Measurements from ENCODE around the gene PHACTR1.

PHACTR1 gene

GRCh38 chr6:12716298-12716916 lies at the start of gene PHACTR1:
PHACTR1 (plus strand) TSS chr6:12716767.
- Mint-ChIP-seq H3K4me3 (no peak within 1 kb of the TSS), H3K4me1 (ENCODE audit: low read depth) (no peaks in the 10 kb centered on the region), H3K27ac (no peak within 1 kb of the TSS), H3K9me3 (no peaks in the 10 kb centered on the region), H3K27me3 (peaks cover 19% of the 10 kb centered on the region), H3K36me3 (ENCODE audit: low read depth) (no peaks in the 10 kb centered on the region)
- no peak for DNase-seq

GRCh38 chr6:12666886-12667285 lies 49.7 kb upstream of the PHACTR1 start:
- peaks cover 6% of the 10 kb centered on the region for H3K27me3 Mint-ChIP-seq
- no peak overlapping the region for H3K4me3 Mint-ChIP-seq
- H3K9me3 Mint-ChIP-seq, result no peaks in the 10 kb centered on the region
- no peaks in the 10 kb centered on the region for H3K36me3 Mint-ChIP-seq (ENCODE audit: low read depth)
- no peaks in the 10 kb centered on the region for H3K4me1 Mint-ChIP-seq (ENCODE audit: low read depth)
- DNase-seq, result no peak
- H3K27ac Mint-ChIP-seq, result no peak overlapping the region

- Mint-ChIP-seq H3K27me3 (peaks cover 21% of the 10 kb centered on the region), H3K4me3 (no peak overlapping the region), H3K27ac (no peak overlapping the region), H3K4me1 (ENCODE audit: low read depth) (no peaks in the 10 kb centered on the region), H3K36me3 (ENCODE audit: low read depth) (no peaks in the 10 kb centered on the region), H3K9me3 (no peaks in the 10 kb centered on the region)
- DNase-seq, result no peak
These were observed 40.6 kb upstream of the PHACTR1 start for GRCh38 chr6:12675931-12676330.

DNA sequence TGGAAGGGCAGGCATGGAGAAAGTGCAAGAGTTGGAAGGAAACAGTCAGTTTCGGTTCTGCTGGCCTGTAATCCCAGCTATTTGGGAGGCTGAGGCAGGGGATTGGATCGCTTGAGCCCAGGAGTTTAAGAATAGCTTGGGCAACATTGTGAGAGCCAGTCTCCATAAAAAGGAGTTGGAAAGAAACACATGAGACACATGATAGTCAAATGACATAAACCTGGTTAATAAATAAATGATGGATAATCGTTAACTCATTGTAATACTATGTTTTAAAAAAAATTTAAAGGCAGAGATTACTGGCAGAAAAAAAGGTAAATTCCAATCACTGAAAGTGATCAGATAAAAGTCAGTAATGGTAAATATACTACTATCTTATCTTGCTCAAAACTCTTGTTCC lies 37.2 kb upstream of the PHACTR1 start:
- Mint-ChIP-seq H3K27ac (no peak overlapping the region), H3K27me3 (peaks cover 9% of the 10 kb centered on the region), H3K36me3 (ENCODE audit: low read depth) (no peaks in the 10 kb centered on the region), H3K9me3 (no peaks in the 10 kb centered on the region), H3K4me1 (ENCODE audit: low read depth) (no peaks in the 10 kb centered on the region), H3K4me3 (no peak overlapping the region)
- DNase-seq, result no peak

DNA sequence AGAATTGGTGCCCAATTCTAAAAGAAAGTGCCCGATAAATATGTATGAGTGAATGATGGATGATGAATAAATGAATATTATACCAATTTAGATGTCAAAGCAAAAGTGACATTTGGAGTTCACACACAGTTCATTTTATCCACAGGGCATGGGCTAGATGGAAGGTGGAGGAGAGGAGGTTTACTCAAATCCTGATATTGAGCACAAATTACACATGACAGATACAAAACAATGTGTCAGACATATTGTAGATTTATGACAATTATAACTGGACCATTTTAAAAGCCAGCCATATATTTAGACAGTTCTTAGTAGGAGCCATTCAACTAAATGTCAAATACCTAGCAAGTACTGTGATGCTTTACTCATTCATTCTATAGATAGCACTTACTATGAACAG lies 23.4 kb upstream of the PHACTR1 start:
- DNase-seq, result no peak
- Mint-ChIP-seq H3K36me3 (ENCODE audit: low read depth) (no peaks in the 10 kb centered on the region), H3K4me3 (no peak overlapping the region), H3K9me3 (no peaks in the 10 kb centered on the region), H3K4me1 (ENCODE audit: low read depth) (no peaks in the 10 kb centered on the region), H3K27ac (no peak overlapping the region), H3K27me3 (peaks cover 3% of the 10 kb centered on the region)

GRCh38 chr6:12698298-12698697 lies 18.3 kb upstream of the PHACTR1 start:
- Mint-ChIP-seq H3K4me1 (ENCODE audit: low read depth) (no peaks in the 10 kb centered on the region), H3K4me3 (no peak overlapping the region), H3K27ac (no peak overlapping the region), H3K36me3 (ENCODE audit: low read depth) (no peaks in the 10 kb centered on the region), H3K9me3 (no peaks in the 10 kb centered on the region), H3K27me3 (peaks cover 16% of the 10 kb centered on the region)
- no peak for DNase-seq

DNA sequence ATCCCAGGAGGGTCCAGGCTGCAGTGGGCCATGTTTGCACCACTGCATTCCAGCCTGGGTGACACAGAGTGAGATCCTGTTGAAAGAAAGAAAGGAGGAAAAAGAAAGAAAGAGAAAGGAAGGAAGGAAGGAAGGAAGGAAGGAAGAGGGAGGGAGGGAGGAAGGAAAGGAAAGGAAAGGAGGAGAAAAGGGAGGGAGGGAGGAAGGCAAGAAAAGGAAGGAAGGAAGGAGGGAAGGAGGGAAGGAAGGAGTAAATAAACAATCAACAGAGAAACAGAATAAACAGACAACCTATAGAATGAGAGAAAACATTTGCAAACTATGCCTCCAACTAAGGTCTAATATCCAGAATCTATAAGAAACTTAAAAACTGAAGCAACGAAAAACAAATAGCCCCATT lies 11.6 kb upstream of the PHACTR1 start:
- Mint-ChIP-seq H3K27ac (no peak overlapping the region), H3K4me1 (ENCODE audit: low read depth) (no peaks in the 10 kb centered on the region), H3K36me3 (ENCODE audit: low read depth) (no peaks in the 10 kb centered on the region), H3K4me3 (no peak overlapping the region), H3K9me3 (no peaks in the 10 kb centered on the region), H3K27me3 (peaks cover 13% of the 10 kb centered on the region)
- no peak for DNase-seq

- no peaks in the 10 kb centered on the region for H3K4me1 Mint-ChIP-seq (ENCODE audit: low read depth)
- no peak for DNase-seq
- H3K27me3 Mint-ChIP-seq, result no peaks in the 10 kb centered on the region
- no peak overlapping the region for H3K27ac Mint-ChIP-seq
- H3K4me3 Mint-ChIP-seq, result no peak overlapping the region
- no peaks in the 10 kb centered on the region for H3K9me3 Mint-ChIP-seq
- no peaks in the 10 kb centered on the region for H3K36me3 Mint-ChIP-seq (ENCODE audit: low read depth)
These were observed 7.5 kb upstream of the PHACTR1 start for GRCh38 chr6:12709116-12709515.

DNA sequence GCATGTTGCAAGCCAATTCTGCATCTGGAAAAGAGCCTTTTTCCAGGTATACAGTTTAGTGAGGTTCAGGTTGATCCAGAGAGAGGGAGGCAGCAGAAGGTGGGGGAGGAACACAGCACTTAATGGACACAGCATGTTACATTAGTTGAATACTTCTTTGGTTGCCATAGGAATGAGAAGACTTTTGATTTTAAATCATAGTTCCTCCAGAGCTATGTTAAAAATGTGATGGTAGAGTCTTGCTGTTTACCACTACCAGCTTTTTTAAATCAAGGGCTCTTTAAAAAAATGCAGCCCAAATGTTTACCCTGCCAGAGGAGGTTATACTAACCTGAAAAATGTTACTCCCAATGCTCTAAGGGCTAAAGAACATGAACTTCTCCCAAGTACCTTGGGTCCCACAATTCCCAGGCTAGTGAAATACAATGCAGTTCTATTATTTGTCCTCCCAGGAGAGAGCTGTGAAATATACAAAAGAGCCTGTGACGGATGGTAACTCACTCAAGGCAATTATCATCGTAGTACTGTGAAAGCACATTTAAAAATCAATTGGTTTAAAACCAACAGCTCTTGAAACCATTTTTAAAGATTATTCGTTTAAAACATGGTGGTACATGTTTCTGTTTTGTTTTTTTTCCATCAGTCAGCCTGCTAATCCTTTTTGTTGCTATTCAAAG lies 6.9 kb upstream of the PHACTR1 start:
- Mint-ChIP-seq H3K4me1 (ENCODE audit: low read depth) (no peaks in the 10 kb centered on the region), H3K36me3 (ENCODE audit: low read depth) (no peaks in the 10 kb centered on the region), H3K9me3 (no peaks in the 10 kb centered on the region), H3K27me3 (no peaks in the 10 kb centered on the region), H3K4me3 (no peak overlapping the region), H3K27ac (no peak overlapping the region)
- no peak for DNase-seq

- DNase-seq, result no peak
- no peaks in the 10 kb centered on the region for H3K4me1 Mint-ChIP-seq (ENCODE audit: low read depth)
- H3K27me3 Mint-ChIP-seq, result no peaks in the 10 kb centered on the region
- no peak overlapping the region for H3K27ac Mint-ChIP-seq
- H3K9me3 Mint-ChIP-seq, result no peaks in the 10 kb centered on the region
- H3K4me3 Mint-ChIP-seq, result no peak overlapping the region
- no peaks in the 10 kb centered on the region for H3K36me3 Mint-ChIP-seq (ENCODE audit: low read depth)
These were observed 5.6 kb upstream of the PHACTR1 start for GRCh38 chr6:12710921-12711320.

DNA sequence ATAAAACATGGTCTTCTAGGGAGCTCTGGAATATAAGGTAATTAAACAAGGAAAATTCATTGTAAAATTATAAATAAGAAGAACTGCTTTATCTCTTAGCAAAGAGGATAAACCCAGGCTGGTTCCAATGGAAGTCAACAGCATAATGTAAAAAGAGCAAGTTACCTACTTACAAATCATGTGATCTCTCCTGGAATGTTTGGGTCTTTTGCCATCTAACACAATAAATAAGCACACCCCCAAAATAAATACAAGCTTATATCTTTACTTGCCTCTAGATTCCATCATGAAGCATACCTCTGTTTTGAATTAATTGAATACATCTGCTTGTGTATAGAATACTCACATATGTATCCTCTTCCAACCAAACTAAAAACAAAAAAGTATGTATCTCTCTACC lies 2.5 kb upstream of the PHACTR1 start:
- Mint-ChIP-seq H3K4me3 (no peak overlapping the region), H3K9me3 (no peaks in the 10 kb centered on the region), H3K36me3 (ENCODE audit: low read depth) (no peaks in the 10 kb centered on the region), H3K27ac (no peak overlapping the region), H3K4me1 (ENCODE audit: low read depth) (no peaks in the 10 kb centered on the region), H3K27me3 (peaks cover 5% of the 10 kb centered on the region)
- no peak for DNase-seq

- Mint-ChIP-seq H3K27ac (no peak overlapping the region), H3K36me3 (ENCODE audit: low read depth) (no peaks in the 10 kb centered on the region), H3K9me3 (no peaks in the 10 kb centered on the region), H3K4me1 (ENCODE audit: low read depth) (no peaks in the 10 kb centered on the region), H3K27me3 (peaks cover 15% of the 10 kb centered on the region), H3K4me3 (no peak overlapping the region)
- DNase-seq, result no peak
These were observed 1.1 kb upstream of the PHACTR1 start for GRCh38 chr6:12715437-12715836.

GRCh38 chr6:12717356-12717755 lies 789 bp downstream of the PHACTR1 start:
- Mint-ChIP-seq H3K4me3 (no peak overlapping the region), H3K27me3 (peaks cover 22% of the 10 kb centered on the region), H3K4me1 (ENCODE audit: low read depth) (no peaks in the 10 kb centered on the region), H3K9me3 (no peaks in the 10 kb centered on the region), H3K27ac (no peak overlapping the region), H3K36me3 (ENCODE audit: low read depth) (no peaks in the 10 kb centered on the region)
- DNase-seq, result no peak

- peaks cover 22% of the 10 kb centered on the region for H3K27me3 Mint-ChIP-seq
- no peaks in the 10 kb centered on the region for H3K4me1 Mint-ChIP-seq (ENCODE audit: low read depth)
- no peaks in the 10 kb centered on the region for H3K36me3 Mint-ChIP-seq (ENCODE audit: low read depth)
- DNase-seq, result no peak
- no peaks in the 10 kb centered on the region for H3K9me3 Mint-ChIP-seq
- H3K27ac Mint-ChIP-seq, result no peak overlapping the region
- H3K4me3 Mint-ChIP-seq, result no peak overlapping the region
These were observed 1.4 kb downstream of the PHACTR1 start for GRCh38 chr6:12718015-12718414.

- H3K27ac Mint-ChIP-seq, result no peak overlapping the region
- H3K36me3 Mint-ChIP-seq (ENCODE audit: low read depth), result no peaks in the 10 kb centered on the region
- DNase-seq, result no peak
- H3K27me3 Mint-ChIP-seq, result peaks cover 22% of the 10 kb centered on the region
- no peaks in the 10 kb centered on the region for H3K9me3 Mint-ChIP-seq
- H3K4me3 Mint-ChIP-seq, result no peak overlapping the region
- H3K4me1 Mint-ChIP-seq (ENCODE audit: low read depth), result no peaks in the 10 kb centered on the region
These were observed 2.5 kb downstream of the PHACTR1 start for GRCh38 chr6:12719017-12719416.

DNA sequence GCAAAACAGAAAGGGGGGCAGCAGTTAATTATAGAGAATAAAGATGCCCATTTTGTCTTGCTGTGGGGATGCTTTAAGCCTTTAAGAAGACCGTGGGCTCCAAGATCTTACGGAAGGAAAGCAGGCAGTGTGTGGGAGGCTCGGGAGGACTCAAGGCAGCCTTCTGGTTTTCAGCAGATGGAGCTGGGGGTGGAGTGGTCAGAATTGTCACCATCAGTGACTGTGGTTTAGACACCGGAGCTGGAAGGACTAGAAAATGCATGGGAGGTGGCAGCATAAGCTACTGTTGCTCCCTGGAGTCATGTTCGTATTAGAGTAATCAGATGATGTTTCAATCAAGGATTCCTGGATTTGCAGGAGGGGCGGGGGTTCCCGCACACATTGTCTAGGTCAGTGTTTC lies 3.7 kb downstream of the PHACTR1 start:
- Mint-ChIP-seq H3K4me3 (no peak overlapping the region), H3K4me1 (ENCODE audit: low read depth) (no peaks in the 10 kb centered on the region), H3K36me3 (ENCODE audit: low read depth) (no peaks in the 10 kb centered on the region), H3K27me3 (peaks cover 25% of the 10 kb centered on the region), H3K9me3 (no peaks in the 10 kb centered on the region), H3K27ac (no peak overlapping the region)
- DNase-seq, result no peak
